Stimulated activated CD8-positive, alpha-beta memory T cell treated with anti-CD3 and anti-CD28 coated beads, Interleukin-2, amount 100 ng/mL, for 1 hour (primary cell): Measurements from ENCODE around the gene SLC7A7.
"Not testable (repeated sequence)": the region's sequence is repeated elsewhere in the genome, so short reads cannot be mapped to it uniquely, and the experiment has no call there.

Experiments
- DNase-seq, 2 donors: peaks; one replicate each; pipeline ENCODE4 v3.0.0-alpha.2; 2020; ENCODE audit warnings: low read depth in 2 of 2

SLC7A7 gene

DNA sequence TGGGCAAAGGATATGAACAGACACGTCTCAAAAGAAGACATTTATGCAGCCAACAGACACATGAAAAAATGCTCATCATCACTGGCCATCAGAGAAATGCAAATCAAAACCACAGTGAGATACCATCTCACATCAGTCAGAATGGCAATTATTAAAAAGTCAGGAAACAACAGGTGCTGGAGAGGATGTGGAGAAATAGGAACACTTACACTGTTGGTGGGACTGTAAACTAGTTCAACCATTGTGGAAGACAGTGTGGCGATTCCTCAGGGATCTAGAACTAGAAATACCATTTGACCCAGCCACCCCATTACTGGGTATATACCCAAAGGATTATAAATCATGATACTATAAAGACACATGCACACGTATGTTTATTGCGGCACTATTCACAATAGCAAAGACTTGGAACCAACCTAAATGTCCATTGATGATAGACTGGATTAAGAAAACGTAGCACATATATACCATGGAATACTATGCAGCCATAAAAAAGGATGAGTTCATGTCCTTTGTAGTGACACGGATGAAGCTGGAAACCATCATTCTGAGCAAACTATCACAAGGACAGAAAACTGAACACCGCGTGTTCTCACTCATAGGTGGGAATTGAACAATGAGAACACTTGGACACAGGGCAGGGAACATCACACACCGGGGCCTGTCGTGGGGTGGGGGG is 57.1 kb downstream of the SLC7A7 start:
- not testable (repeated sequence) for DNase-seq

- no peak for DNase-seq
These were observed 61.6 kb downstream of the SLC7A7 start for GRCh38 chr14:22753586-22753985.

DNA sequence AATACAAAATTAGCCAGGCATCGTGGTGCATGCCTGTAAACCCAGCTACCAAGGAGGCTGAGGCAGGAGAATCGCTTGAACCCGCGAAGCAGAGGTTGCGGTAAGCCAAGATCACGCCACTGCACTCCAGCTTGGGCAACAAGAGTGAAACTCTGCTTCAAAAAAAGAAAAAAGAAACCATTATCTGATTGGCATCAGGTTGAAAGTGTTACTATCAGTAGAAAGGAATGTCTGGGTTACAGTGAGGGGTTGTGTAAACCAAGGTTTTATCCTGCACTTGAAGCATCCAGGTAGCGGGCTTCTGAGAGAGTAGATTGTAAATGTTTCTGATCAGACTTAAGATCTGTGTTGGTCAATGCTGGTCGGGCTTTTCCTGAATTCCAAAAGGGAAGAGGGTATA is 62.8 kb downstream of the SLC7A7 start:
- no peak for DNase-seq

DNA sequence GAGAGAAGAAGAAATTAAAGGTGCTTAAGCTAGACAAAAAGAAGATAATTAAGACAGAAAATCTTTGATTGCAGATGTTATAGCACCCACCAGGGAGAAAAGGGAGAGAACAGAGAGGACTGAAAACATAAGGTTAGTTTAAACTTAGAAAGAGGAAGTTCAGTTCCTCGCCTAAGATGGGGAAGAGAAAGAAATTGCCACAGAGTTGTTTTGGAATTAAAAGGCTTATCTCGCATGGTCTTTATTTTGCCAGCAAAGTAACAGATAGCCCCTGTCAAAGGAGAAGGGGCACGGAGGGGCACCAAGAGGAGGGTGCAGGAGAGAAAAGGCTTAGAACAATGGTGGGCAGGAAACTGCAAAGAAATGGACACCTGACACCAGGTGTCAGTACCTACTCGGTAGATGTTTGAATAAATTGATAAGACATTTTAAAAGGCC is 66.6 kb downstream of the SLC7A7 start:
- DNase-seq: no peak

DNA sequence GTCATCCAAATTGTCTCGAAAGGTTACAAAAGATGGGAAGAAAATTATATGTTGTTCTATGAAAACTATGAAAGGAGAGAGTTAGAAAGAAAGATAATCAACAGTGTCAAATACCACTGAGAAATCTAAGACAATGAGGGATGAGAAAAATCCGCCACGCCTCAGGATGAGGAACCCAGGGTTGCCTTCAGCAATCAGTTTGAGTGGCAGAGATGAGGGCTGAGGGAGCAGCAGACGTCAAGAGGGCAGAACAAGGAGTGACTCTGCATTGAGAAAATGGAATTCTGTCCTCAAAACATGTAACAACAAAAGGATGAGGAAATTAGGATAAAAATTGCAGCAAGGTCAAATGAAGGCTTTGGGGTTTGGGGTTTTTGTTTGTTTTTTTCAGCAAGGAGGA is 67.0 kb downstream of the SLC7A7 start:
- DNase-seq: no peak

GRCh38 chr14:22747769-22748168 is 67.5 kb downstream of the SLC7A7 start:
- no peak for DNase-seq

DNA sequence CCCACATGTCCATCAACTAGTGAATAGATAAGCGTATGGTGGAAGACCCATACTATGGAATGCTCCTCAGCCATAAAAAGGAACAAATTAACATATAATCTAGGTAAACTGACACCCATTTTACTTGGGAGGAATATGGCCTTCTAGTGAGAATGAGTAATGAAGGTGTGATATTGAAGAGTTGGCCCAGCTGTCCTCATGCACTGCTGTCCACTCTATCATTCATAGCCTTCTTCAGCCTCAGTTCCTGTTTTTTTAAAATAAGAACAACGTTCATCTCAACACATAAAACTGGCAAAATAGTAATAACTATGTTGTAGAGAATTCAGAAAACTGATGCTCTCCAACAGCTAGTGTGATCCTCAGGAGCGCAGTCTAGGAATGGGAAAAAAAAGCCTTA is 75.2 kb downstream of the SLC7A7 start:
- no peak for DNase-seq

GRCh38 chr14:22739423-22739822 is 75.8 kb downstream of the SLC7A7 start:
- no peak for DNase-seq

GRCh38 chr14:22737052-22737451 is 78.2 kb downstream of the SLC7A7 start:
- DNase-seq: no peak

DNA sequence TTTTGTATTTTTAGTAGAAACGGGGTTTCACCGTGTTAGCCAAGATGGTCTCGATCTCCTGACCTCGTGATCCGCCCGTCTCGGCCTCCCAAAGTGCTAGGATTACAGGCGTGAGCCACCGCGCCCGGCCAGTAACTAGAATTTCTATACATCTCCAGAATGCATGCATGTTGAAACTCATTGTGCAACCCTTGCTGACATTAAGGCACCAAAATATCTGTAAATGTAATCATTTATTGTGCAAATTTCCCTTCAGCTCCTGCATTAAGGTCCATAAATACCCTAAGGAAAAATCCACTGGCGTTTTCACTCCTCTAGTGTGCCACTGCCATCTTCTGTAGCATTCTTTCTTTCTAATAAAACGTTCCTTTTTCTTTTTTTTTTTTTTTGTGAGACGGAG is 78.9 kb downstream of the SLC7A7 start:
- not testable (repeated sequence) for DNase-seq

DNA sequence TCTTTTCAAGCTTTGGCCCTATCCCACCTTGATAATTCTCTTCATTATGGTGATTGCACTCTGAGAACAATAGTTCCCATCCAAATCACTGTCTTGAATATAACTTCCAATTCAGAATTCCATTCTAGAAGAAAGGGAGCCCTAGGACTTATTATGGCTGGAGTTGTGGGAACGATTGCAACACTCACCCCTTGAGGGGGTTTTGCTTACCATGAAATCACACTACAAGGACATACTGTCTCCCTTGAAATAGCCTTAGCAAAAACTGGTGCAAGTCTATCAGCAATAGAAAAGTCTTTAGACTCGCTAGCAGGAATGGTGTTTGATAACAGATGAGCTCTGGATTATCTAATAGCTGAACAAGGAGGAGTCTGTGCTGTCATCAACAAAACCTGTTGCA is 80.1 kb downstream of the SLC7A7 start:
- no peak for DNase-seq

GRCh38 chr14:22733829-22734228 is 81.4 kb downstream of the SLC7A7 start:
- no peak for DNase-seq

- DNase-seq: not testable (repeated sequence)
These were observed 83.2 kb downstream of the SLC7A7 start for GRCh38 chr14:22732062-22732461.

- DNase-seq: no peak
These were observed 89.2 kb downstream of the SLC7A7 start for GRCh38 chr14:22726012-22726411.

DNA sequence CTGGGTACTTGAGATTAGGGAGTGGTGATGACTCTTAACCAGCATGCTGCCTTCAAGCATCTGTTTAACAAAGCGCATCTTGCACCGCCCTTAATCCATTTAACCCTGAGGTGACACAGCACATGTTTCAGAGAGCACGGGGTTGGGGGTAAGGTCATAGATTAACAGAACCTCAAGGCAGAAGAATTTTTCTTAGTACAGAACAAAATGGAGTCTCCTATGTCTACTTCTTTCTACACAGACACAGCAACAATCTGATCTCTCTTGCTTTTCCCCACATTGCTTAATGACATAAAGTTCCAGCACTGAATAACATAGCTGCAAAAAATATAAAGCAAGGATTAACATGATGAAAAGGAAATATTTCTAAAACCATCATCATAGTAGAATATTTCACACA is 89.9 kb downstream of the SLC7A7 start:
- not testable (repeated sequence) for DNase-seq

GRCh38 chr14:22724847-22725246 is 90.4 kb downstream of the SLC7A7 start:
- not testable (repeated sequence) for DNase-seq

- DNase-seq: no peak
These were observed 91.4 kb downstream of the SLC7A7 start for GRCh38 chr14:22723815-22724214.
